Head of caudate nucleus (tissue), 42 donors: ENCODE data around the gene VAC14.

ENCODE experiments used
- DNase-seq, 42 donors: peaks; one replicate each; pipeline versions ENCODE4 v3.0.0 to v3.0.0-alpha.2; 2020 to 2021; ENCODE audit warnings: mixed read lengths in 7 of 42
- intact Hi-C: fragments of 100-400 bp; cut with DNase I; formaldehyde crosslinking; loops from one replicate; pipeline ENCODE4 v1.15.0; 2022

VAC14 gene

GRCh38 chr16:70689970-70690891 lies 110.7 kb downstream of the VAC14 start:
- no peak for DNase-seq
- intact Hi-C loops: no loop called here

GRCh38 chr16:70689035-70689969 lies 111.7 kb downstream of the VAC14 start:
- no peak for DNase-seq
- intact Hi-C loops: no loop called here

- intact Hi-C loops: no loop called here
- peak; percentile 81 to 96 (median 91) for DNase-seq
Measured at GRCh38 chr16:70688246-70688742, 112.7 kb downstream of the VAC14 start.

DNA sequence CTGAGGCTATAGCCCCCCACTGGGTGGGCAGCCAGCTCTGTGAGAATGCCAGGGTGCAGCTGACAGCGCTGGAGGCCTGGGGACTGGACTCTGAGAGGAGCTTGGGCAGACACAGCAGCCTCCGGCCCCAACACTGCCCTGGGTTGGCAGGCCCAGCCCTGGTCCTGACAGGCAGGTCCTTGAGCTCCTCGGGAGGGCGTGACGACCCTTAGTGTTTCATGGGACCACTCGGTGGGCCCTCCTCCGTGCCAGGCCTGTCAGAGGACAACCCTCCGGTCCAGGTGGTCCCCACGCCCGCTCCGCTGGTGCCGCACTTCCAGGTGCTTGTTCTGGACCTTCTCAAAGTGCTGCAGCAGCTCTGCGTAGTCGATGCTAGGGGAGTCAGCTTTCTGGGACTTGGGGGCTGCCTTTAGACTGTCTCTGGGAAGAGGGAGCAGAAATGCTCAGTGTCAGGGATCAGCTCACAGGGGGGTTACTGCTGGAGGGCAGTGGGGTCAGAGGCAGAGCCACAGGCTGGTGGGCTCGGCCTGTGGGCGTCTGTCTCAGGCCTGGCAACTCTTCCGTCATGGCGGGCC lies 113.2 kb downstream of the VAC14 start:
- DNase-seq: peak in 5 of 42 donors; percentile 42 to 66 (median 53)
- intact Hi-C loops: no loop called here

- no peak for DNase-seq
- intact Hi-C loops: no loop called here
Measured at GRCh38 chr16:70687102-70687511, 113.9 kb downstream of the VAC14 start.

GRCh38 chr16:70686376-70687101 lies 114.4 kb downstream of the VAC14 start:
- intact Hi-C loops: no loop called here
- DNase-seq: no peak

- peak; percentile 55 to 96 (median 88) for DNase-seq
- intact Hi-C loops: no loop called here
Measured at GRCh38 chr16:70685938-70686375, 115.0 kb downstream of the VAC14 start, which contains the start of gene MTSS2. TSS of gene MTSS2 (minus strand) at chr16:70686053. CDS start at chr16:70685791, 262 bp downstream.

DNA sequence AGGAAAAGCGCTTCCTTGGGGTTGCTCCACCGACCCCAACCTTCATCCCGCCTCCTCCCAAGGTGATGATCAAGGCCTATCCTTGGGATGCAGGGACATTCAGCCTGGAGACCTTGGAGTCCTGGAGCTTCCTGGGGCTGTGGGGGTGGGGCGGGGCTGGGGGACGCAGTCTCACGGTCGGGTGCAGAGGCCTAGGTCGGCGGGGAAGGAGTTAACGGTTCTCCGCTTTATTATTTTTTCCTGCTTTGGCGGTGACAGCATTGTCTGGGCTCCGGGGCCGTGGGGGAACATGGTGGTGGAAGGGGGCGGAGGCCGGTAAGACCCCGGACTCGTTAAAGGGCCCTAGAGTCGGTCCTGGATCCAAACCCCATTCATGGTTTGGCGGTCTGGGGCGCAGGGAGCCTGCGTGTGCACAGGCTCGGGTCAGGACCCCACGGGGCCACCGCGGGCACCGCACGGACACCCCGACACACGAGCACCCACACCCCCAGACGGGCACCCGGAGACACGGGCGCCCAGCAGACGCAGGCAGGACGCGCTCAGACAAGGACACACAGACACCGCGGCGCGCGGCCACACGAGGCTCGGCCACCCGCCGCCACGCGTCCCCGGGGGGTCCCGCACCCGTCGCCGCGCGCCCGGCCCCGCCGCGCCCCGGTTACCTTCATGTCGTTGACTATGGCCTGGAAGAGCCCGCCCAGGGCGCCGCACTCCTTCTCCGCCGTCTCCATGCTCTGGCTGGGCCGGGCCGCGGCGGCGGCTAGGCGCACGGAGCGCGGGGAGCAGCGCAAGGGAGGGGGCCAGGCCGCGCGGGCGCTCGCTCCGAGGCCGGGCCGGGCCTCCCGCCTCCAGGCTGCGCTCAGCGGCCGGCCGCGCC lies 115.7 kb downstream of the VAC14 start:
- intact Hi-C loops: no loop called here
- peak in 2 of 42 donors; percentile 37 to 40 for DNase-seq

- DNase-seq: peak in 8 of 42 donors; percentile 10 to 67 (median 56)
Measured at GRCh38 chr16:70684146-70685060, 116.6 kb downstream of the VAC14 start.

GRCh38 chr16:70683146-70683944 lies 117.6 kb downstream of the VAC14 start:
- intact Hi-C loops: loop anchor here (5.0 kb wide), 1 partner anchor 44 kb away; no protein-coding TSS in a partner anchor
- no peak for DNase-seq

More at GRCh38 chr16:70684146-70685060, 116.6 kb downstream of the VAC14 start:
- intact Hi-C loops: loop anchor here (5.0 kb wide), 1 partner anchor 43 kb away; no protein-coding TSS in a partner anchor

GRCh38 chr16:70682239-70683145 lies 118.5 kb downstream of the VAC14 start:
- intact Hi-C loops: loop anchor here (5.0 kb wide), 1 partner anchor 45 kb away; no protein-coding TSS in a partner anchor
- peak in 2 of 42 donors; percentile 2 to 14 for DNase-seq

- intact Hi-C loops: loop anchor here (2.0 to 5.0 kb wide), 2 partner anchors 46 to 89 kb away; no protein-coding TSS in a partner anchor
- DNase-seq: peak; percentile 67 to 96 (median 89)
Measured at GRCh38 chr16:70681382-70682238, 119.3 kb downstream of the VAC14 start.
